NCI-H2196 treated with DMSO at 0.1 percent for 48 hours (cell line): ENCODE measurements around the gene RASA4B.
"Not testable (repeated sequence)": the region's sequence is repeated elsewhere in the genome, so short reads cannot be mapped to it uniquely, and the experiment has no call there.

ENCODE experiments used
- DNase-seq: peaks from one replicate; lab custom pipeline; 2025; ENCODE audit not compliant: unreplicated experiment; lab: John Stamatoyannopoulos, UW

Gene RASA4B

DNA sequence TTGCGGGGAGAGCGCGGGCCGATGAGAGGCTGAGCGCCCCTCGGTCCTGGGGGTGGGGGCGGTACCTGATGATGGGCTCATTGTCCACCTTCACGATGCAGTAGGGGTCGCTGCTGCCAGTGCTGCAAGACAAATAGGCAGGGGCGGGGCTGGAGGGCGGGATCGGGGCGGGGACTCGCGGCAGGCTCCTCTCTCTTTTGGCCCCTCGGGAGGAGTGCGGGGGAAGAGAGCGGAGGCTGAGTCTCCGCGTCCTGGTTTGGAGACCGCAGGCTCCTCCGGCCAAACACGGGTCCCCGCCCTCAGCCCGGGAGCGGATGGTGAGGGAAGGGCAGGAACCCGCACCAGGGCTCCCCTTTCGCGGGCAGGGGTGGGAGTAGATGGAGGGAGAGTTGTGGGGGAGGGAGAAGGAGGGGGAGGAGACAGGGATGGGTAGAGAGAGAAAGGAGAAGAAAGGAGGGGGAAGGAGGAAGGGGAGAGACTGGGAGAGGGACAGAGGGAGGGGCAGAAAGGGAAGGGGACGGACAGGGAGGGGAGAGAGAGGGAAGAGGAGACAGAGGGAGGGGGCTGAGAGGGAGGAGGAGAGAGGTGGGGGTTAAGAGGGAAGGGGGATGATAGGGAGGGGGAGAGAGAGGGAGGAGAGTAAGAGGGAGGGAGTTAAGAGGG is 5.6 kb downstream of the RASA4B start:
- not testable (repeated sequence) for DNase-seq

- not testable (repeated sequence) for DNase-seq
These were observed 7.0 kb downstream of the RASA4B start for GRCh38 chr7:102510575-102510974.

DNA sequence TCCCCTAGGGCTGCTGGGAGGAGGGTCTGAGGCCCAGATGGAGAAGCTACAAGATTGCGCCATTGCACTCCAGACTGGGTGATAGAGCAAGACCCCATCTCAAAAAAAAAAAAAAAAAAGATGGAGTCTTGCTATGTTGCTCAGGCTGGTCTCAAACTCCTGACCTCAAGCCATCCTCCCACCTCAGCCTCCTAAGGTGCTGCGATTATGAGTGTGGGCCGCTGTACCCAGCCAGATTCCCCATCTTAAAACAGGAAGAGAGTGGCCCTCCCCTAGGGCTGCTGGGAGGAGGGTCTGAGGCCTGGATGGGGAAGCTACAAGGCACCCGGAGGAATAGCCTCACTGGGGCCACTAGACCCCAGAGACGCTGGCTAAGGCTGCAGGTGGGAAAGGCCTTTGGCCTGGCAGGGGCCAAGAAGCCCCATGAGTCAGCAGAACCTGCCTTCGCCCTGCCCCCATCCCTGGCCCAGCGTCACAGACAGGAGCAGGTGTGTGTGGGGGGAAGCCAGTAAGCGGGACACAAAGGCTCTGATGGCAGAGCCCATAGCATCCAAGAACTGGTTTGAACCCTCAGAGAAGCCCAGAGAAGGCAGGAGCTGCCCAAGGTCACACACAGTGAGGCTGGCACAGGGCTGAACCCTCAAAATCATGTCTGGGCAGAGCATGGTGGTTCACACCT is 10.0 kb downstream of the RASA4B start:
- not testable (repeated sequence) for DNase-seq

DNA sequence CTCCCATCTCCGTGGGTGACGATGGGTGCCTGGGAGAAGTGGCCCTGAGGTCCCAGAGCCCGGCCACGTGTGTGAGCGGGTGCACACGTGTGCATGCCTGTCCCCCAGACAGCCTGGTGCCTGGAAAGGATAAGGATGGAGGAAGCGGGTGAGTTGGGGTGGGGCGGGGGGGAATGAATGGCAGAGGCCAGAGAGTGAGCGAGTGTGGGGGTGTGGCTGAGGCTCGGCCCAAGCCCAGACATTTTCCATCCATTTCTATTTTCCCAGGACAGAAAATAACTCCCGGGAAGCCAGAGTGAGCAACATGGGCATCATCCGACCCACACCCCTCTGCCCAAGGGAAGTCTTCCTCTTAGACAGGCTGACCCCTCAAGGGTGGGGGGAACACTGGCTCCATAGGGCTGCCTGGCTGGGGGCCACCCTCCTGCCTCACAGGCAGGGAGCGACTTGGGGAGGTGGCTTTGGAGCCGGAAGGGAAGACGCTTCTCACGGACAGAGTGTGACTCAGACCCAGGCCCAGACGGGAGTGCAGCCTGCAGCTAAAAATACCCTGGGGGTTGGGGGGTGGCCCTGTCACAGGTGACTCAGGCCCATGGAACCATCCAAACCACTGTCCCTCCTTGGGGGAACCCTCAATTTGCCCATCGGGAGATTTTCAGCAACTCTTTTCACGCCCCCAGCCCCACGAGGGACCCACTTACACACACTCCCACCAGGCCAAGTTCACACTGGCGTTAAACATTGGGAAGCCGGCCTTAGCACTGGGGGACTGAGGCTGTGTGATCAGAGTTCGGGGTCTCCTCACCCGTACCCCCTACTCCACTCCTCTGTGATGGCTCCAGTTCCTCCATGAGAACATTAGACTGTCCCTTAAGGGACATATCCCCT is 12.0 kb downstream of the RASA4B start:
- DNase-seq = not testable (repeated sequence)

DNA sequence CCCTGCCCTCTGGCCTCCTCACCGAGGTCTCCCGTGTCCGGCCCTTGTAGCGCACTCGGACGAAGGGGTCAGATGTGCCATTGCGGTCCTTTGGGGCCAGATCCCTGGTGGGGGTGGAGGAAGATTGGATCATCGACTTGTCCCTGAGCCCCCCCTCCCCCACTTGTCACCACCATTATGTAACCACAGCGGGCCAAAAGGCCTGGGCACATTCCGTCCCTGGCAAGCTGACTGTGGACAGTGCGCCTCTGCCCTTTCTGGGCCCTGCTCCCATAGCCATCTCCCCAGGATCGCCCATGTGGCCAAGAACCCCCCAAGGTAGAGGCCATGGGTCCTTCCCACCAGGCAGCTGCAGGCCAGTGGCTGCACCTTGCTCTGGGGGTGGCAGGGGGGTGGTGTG is 14.4 kb downstream of the RASA4B start:
- DNase-seq = not testable (repeated sequence)

DNA sequence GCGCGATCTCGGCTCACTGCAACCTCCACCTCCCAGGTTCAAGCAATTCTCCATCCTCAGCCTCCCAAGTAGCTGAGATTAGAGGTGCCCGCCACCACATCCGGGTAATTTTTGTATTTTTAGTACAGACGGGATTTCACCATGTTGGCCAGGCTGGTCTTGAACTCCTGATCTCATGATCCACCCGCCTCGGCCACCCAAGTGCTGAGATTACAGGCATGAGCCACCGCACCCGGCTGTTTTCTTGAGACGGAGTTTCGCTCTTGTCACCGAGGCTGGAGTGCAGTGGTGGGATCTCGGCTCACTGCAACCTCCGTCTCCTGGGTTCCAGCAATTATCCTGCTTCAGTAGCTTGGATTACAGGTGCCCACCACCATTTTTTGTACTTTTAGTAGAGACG is 19.3 kb downstream of the RASA4B start:
- DNase-seq = not testable (repeated sequence)

DNA sequence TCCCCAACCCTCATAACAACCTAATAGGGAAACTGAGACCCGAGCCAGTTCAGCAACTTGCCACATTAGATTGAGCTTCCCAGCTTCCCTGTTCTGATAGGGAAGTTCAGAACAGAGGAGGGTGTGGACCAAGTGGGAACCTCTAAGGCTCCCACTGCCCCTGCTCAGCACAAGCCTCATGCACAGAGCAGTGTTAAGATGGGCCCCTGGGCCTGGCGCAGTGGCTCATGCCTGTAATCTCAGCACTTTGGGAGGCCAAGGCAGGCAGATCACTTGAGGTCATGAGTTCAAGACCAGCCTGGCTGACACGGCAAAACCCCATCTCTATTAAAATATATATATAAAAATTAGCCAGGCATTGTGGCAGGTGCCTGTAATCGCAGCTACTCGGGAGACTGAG is 20.3 kb downstream of the RASA4B start:
- DNase-seq = not testable (repeated sequence)

DNA sequence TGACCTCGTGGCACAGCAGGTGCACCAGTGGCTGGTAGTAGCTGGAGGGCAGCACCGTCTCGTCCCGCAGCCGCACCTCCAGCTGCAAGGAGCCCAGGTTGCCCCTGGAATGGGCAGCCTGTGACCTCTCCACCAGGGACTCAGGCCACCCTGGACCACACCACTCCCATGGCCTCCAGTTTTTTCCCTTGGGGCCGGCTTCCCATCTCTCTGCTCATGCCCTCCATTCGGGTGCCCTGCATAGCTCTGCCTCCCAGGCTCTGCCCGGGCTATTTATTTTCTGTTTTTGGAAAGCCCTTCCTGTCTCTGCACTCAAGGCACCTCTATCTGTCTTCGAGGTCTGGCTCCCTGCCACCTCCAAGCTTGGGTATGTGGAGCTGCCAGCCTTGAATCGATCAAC is 20.7 kb downstream of the RASA4B start:
- not testable (repeated sequence) for DNase-seq

GRCh38 chr7:102494473-102495149 is 23.0 kb downstream of the RASA4B start:
- not testable (repeated sequence) for DNase-seq

- not testable (repeated sequence) for DNase-seq
These were observed 23.6 kb downstream of the RASA4B start for GRCh38 chr7:102494026-102494425.

DNA sequence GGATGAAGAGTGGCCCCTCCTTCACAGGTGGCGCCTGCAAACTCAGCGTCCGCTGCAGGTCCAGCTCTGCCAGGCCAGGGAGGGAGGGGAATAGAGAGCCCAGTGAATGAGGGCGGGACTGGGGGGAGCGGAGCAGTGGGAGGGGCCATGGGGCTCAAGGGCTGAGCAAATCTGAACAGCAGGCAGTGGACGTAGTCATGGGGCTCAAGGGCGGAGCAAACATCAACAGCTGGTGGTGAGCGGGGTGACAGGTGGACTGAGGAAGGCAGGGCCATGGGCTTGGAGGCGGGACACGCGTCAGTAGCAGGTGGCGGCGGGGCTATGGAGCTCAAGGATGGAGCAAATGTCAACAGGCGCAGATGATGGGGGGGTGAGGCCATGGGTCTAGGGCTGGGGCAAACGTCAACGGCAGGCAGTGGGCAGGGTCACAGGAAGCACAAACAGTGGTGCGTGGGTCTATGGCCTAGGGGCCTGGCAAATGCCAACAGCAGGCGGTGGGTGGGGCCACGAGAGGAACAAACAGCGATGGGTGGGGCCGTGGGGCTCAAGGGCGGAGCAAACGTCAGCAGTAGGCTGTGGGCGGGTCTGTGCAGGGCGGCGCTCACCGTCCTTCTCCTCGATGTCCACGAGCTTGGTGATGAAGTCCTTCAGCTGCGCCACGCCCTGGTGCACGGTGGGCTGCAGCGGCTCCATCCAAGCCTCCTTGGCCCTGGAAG is 24.2 kb downstream of the RASA4B start:
- DNase-seq = not testable (repeated sequence)

- DNase-seq = not testable (repeated sequence)
These were observed 27.0 kb downstream of the RASA4B start for GRCh38 chr7:102490529-102491075.

- not testable (repeated sequence) for DNase-seq
These were observed 33.3 kb downstream of the RASA4B start for GRCh38 chr7:102484317-102484716.

GRCh38 chr7:102481962-102482361 is 35.6 kb downstream of the RASA4B start:
- DNase-seq = not testable (repeated sequence)

GRCh38 chr7:102479982-102480637 is 37.5 kb downstream of the RASA4B start:
- DNase-seq = not testable (repeated sequence)

DNA sequence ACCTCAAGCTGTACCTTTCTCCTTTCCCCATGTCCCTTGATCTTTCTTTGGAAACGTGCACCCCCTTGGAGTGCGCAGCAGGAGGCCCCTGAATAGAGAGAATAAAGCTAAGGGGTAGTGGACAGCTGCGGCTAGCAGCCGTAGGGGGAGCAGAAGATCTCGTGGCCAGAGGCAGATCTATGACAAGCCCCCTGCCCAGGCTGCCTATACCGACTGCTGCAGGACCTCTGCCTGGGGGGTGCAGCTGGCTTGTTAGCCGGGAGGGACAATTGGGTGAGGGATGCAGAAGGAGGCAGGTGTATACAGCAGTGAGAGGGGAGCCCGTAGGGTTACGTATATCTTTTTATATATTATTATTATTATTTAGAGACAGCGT is 38.4 kb downstream of the RASA4B start:
- not testable (repeated sequence) for DNase-seq

- DNase-seq = not testable (repeated sequence)
These were observed 39.0 kb downstream of the RASA4B start, which contains the start of gene POLR2J for GRCh38 chr7:102478314-102479208. Gene POLR2J, minus strand, starts transcription at chr7:102478922. Its CDS starts 62 bp downstream, at chr7:102478860.

GRCh38 chr7:102474736-102475435 is 42.7 kb downstream of the RASA4B start:
- DNase-seq = not testable (repeated sequence)
